ENCODE results near the gene RANBP3. TPM values are rescaled to one million over a fixed set of nuclear protein-coding genes. Genes with fewer than 3 reads are reported as not detected.
A peak's percentile ranks its signal among the peaks of the same experiment; 100 is the strongest.

Gene RANBP3
- total RNA-seq, 1 donor from 2014 or later: 70.8 TPM

GRCh38 chr19:5969476-5969875 is 8.5 kb downstream of the RANBP3 start:
- Histone ChIP-seq H3K4me3 (no peak overlapping the region), H3K4me1 (peaks cover 68% of the 10 kb centered on the region), H3K36me3 (peaks cover 31% of the 10 kb centered on the region), H3K27ac (peak overlapping the region; percentile 66), H3K9me3 (no peaks in the 10 kb centered on the region), H3K27me3 (ENCODE audit: low read depth) (no peaks in the 10 kb centered on the region)
- TF ChIP-seq CTCF (IDR thresholded peaks at IDR 0.05): no peak
- DNase-seq: peak; percentile 33
- intact Hi-C loops (cut with DNase I): no loop called here
- ATAC-seq: no peak

DNA sequence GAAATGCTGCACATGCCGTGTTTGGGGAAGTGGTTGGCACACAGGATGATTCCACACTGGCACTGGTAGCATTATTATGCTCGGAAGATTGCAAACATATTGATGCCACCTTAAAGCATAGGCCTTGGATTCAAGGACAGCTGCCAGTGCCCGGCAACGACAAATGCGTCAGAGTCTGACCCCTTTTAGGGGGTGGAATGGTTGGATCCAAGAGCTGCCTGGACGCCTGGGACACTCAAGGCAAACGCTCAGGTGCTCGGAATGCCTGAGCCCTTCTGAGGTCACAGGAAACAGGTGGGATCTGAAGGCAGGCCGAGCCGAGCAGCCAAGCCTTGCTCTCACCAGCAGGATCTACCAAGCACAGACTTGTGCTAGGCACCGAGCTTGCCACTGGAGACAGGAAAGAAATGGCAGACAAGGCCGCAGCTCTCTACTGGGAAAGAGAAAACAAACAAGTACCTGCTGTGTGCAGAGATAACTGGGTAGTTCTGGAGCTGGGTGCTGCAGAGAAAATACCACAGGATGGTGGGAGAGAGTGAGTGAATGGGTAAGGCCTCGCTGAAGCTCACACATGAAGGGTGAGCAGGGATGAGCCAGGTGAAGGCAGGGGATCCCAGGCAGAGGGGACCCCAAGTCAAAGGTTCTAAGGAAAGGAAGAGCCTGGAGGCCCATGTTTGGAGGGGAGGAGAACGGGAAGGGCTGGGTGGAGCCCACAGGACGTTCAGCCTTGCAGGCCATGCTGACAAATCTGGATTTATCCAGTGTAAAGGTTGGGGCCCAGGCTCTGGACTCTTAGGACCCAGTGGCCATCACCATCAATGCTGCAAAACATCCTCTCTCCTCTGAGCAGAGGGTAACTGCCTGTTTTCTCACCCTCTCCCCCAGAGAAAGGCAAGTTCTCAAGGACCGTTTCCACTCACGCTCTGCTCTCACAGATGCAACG is 9.2 kb downstream of the RANBP3 start:
- Histone ChIP-seq H3K4me1 (peaks cover 68% of the 10 kb centered on the region), H3K4me3 (peak overlapping the region; percentile 9), H3K9me3 (no peaks in the 10 kb centered on the region), H3K36me3 (peaks cover 23% of the 10 kb centered on the region), H3K27me3 (ENCODE audit: low read depth) (no peaks in the 10 kb centered on the region), H3K27ac (peak overlapping the region; percentile 66)
- DNase-seq (peak; percentile 56), ATAC-seq (peak; percentile 67 to 70)
- intact Hi-C loops (cut with DNase I): no loop called here
- no peak for TF ChIP-seq CTCF (IDR thresholded peaks at IDR 0.05)

DNA sequence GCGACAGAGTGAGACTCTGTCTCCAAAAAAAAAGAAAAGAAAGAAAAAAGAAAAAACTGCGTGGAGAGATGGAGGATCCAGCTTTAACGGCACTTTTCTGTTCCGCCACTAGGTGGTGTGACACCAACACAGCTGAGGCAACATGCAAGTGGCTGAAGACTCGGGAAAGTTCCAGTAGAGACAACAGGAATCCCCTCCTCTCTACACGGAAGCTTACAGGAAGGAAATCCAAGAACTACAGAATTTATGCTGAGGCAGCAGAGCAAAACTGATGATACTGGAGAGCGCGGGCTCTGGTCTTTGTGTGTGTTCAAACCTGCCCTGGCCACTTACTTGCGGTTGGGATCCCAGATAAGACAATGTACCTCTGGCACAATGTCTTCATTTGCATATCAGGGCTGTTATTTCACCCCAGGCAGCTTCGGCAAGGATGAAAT is 9.9 kb downstream of the RANBP3 start:
- ATAC-seq: peak; percentile 77 to 79
- TF ChIP-seq CTCF (IDR thresholded peaks at IDR 0.05): peak; percentile 88
- H3K9me3 ChIP-seq: no peaks in the 10 kb centered on the region
- peak; percentile 25 for DNase-seq
- H3K27ac ChIP-seq: peak overlapping the region; percentile 66
- H3K4me1 ChIP-seq: peaks cover 75% of the 10 kb centered on the region
- H3K4me3 ChIP-seq: peak overlapping the region; percentile 9
- no peaks in the 10 kb centered on the region for H3K27me3 ChIP-seq (ENCODE audit: low read depth)
- intact Hi-C loops (cut with DNase I): no loop called here
- peaks cover 16% of the 10 kb centered on the region for H3K36me3 ChIP-seq

DNA sequence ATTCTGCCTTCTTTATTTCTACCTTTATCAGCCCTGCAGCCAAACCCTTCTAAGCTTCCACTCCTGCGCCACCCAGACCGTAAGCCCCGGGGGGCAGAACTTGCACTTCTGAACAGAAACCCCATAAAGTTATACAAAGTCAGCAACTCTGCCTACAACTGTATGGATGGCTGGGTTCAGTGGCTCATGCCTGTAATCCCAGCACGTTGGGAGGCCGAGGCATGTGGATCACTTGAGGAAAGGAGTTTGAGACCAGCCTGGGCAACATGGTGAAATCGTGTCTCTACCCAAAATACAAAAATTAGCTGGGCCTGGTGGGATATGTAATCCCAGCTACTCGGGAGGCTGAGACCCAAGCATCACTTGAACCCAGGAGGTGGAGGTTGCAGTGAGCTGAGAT is 10.4 kb downstream of the RANBP3 start:
- H3K4me3 ChIP-seq: no peak overlapping the region
- ATAC-seq (no peak), DNase-seq (peak; percentile 10)
- peaks cover 75% of the 10 kb centered on the region for H3K4me1 ChIP-seq
- no peaks in the 10 kb centered on the region for H3K27me3 ChIP-seq (ENCODE audit: low read depth)
- H3K27ac ChIP-seq: peak overlapping the region; percentile 66
- H3K36me3 ChIP-seq: peaks cover 15% of the 10 kb centered on the region
- TF ChIP-seq CTCF (IDR thresholded peaks at IDR 0.05): no peak
- intact Hi-C loops (cut with DNase I): no loop called here
- H3K9me3 ChIP-seq: no peaks in the 10 kb centered on the region

DNA sequence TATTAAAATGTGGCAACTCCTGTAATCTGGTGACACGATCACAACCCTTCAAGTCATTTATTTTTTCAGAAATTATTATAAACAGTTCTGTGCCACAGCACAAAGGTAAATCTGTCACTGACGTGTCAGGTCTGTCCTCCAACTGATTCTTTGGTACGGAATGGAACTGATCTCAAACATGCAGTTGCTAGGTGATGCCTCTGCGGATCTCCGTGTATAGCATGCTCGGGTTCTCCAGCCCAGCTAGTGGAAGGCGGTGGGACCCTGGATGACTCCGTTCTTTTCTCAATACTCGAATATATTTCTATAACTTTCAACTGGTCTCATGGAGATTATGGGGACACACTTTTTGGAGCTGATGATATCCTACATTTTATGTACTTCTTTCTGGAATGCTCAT is 11.0 kb downstream of the RANBP3 start:
- H3K4me3 ChIP-seq: no peak overlapping the region
- no peak for TF ChIP-seq CTCF (IDR thresholded peaks at IDR 0.05)
- no peaks in the 10 kb centered on the region for H3K9me3 ChIP-seq
- H3K4me1 ChIP-seq: peaks cover 78% of the 10 kb centered on the region
- DNase-seq (no peak), ATAC-seq (no peak)
- peak overlapping the region; percentile 73 for H3K27ac ChIP-seq
- no peaks in the 10 kb centered on the region for H3K27me3 ChIP-seq (ENCODE audit: low read depth)
- peaks cover 11% of the 10 kb centered on the region for H3K36me3 ChIP-seq
- intact Hi-C loops (cut with DNase I): no loop called here

Measured in lower lobe of right lung (tissue), 2 donors.